GM12875 (cell line): ENCODE measurements around the gene MTCL1.

Source experiments
- H3K4me3 ChIP-seq: one replicate; pipeline ENCODE4 v1.5.1; 2011; ENCODE audit warnings: low read depth, low read length, control low read depth
- CTCF ChIP-seq: IDR thresholded peaks from 2 replicates; pipeline ENCODE4 v1.5.1; 2011; ENCODE audit warnings: low read depth, mild to moderate bottlenecking, control low read depth, inconsistent platforms, low read length, moderate library complexity, borderline replicate concordance; ENCODE audit not compliant: insufficient read depth

The MTCL1 gene

DNA sequence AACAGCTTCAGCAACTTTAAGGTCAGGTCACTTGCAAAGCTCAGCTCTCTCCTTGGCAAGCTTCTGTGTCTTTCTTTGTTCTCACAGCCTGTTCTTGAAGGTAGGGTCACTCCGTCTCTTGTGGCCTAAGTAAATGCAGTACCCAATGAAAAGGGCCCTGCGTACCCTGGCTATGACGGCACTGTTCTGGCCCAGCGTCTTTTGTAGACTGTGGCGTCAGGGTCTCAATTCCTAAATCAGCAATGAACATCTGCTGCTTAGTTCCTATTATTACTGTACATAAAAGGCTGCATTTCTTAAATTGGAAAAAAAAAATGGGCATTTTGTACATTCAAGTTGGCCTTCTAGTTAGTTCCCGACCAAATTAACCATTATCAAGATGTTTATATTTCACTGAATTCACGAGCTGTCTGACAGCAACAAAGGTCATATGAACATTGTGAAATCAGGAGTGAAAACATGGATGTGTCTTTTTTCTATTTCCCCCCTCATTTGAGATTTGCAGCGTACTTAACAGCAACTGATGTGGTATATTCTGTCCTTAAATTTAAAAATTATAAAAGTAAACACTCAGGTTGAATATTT is 17.0 kb upstream of the MTCL1 start:
- H3K4me3 ChIP-seq, result no peak overlapping the region
- TF ChIP-seq CTCF, result no peak

DNA sequence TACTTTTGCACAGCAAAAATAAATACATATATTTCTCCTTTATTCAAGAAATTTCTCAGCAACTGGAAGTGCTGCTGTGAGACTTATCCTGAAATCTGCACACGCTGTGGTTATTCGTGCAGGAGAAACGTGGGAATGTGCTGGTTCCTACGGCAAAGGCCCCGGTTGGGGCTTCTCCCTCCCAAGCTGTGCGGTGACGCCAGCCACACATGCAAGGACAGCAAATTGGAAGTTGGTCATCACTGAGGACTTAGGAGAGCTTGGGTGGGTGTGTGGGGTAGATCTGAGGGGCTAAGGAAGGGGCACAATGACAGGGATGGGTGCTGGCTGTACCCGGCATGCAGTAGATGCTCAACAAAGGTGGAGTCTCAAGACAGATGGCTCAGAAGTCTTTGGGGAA is 16.5 kb upstream of the MTCL1 start:
- H3K4me3 ChIP-seq, result no peak overlapping the region
- no peak for TF ChIP-seq CTCF

GRCh38 chr18:8689517-8689916 is 15.8 kb upstream of the MTCL1 start:
- no peak for TF ChIP-seq CTCF
- no peak overlapping the region for H3K4me3 ChIP-seq

- no peak overlapping the region for H3K4me3 ChIP-seq
- TF ChIP-seq CTCF, result no peak
Measured at GRCh38 chr18:8694891-8695290, 10.5 kb upstream of the MTCL1 start.

GRCh38 chr18:8695932-8696517 is 9.3 kb upstream of the MTCL1 start:
- TF ChIP-seq CTCF, result no peak
- no peak overlapping the region for H3K4me3 ChIP-seq

DNA sequence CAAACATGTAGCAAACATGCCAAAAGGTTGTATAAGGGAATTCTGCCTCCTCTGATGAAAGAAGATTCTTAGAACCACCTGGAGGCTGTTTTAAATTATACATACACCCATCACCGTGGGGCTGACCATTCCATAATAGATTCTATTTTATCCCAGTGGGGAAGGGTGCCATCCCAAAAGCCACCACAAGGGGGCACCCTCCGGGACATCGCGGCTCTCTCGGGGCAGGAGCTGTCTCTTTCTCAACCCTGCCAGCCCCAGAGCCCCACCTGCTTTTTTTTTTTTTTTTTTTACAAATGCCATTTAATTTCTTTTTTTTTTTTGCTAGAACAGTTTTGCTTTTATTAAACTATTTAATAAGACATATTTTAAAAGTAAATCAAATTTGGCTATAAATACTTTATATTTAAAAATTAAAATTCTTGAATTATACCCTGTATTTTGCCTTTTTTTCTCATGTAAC is 8.6 kb upstream of the MTCL1 start:
- TF ChIP-seq CTCF, result peak; percentile 74
- H3K4me3 ChIP-seq, result no peak overlapping the region

DNA sequence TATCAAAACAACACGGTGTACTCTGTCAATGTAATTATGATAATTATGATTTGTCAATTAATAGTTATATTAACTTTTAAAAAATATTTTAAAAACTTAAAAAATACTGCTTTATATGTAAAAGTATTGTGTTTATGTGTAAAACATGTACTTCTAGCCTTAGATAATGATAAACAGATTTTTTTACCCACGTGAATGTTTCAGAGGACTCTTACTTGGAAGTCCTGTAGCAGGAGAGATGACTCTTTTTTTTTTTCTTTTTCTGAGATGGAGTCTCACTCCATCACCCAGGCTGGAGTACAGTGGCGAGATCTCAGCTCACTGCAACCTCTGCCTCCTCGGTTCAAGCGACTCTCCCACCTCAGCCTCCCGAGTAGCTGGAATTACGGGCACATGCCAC is 6.2 kb upstream of the MTCL1 start:
- no peak overlapping the region for H3K4me3 ChIP-seq
- no peak for TF ChIP-seq CTCF
